Esophagus (tissue), 2 donors: Measurements from ENCODE around the gene ZNF853. TPM values are rescaled to one million over a fixed set of nuclear protein-coding genes. Genes with fewer than 3 reads are reported as not detected.
"Not testable (repeated sequence)": the region's sequence is repeated elsewhere in the genome, so short reads cannot be mapped to it uniquely, and the experiment has no call there.

Experiments used
- H3K27ac ChIP-seq, 2 donors: one replicate each; pipeline ENCODE4 v1.5.1; 2013; ENCODE audit warnings: low read depth in 2 of 2, mild to moderate bottlenecking in 2 of 2, inconsistent platforms in 1 of 2, low read length in 1 of 2, moderate library complexity in 1 of 2
- H3K27me3 ChIP-seq, 2 donors: one replicate each; pipeline ENCODE4 v1.6.1; 2013; ENCODE audit warnings: low read length in 2 of 2, control low read depth in 1 of 2, mild to moderate bottlenecking in 1 of 2; ENCODE audit not compliant: insufficient read depth in 2 of 2, control insufficient read depth in 1 of 2
- H3K36me3 ChIP-seq, 2 donors: one replicate each; pipeline ENCODE4 v1.6.1; 2013; ENCODE audit warnings: low read length in 1 of 2; ENCODE audit not compliant: control insufficient read depth in 2 of 2, insufficient read depth in 2 of 2
- H3K4me1 ChIP-seq, 2 donors: one replicate each; pipeline ENCODE4 v1.6.1; 2013; ENCODE audit warnings: low read length in 1 of 2; ENCODE audit not compliant: control insufficient read depth in 2 of 2, insufficient read depth in 2 of 2
- H3K4me3 ChIP-seq, 2 donors: one replicate each; pipeline ENCODE4 v1.5.1; 2013; ENCODE audit warnings: low read length in 2 of 2, mild to moderate bottlenecking in 2 of 2, low read depth in 1 of 2, moderate library complexity in 1 of 2
- H3K9me3 ChIP-seq, 2 donors: one replicate each; pipeline ENCODE4 v1.6.1; 2013; ENCODE audit warnings: mild to moderate bottlenecking in 2 of 2, low read depth in 1 of 2, low read length in 1 of 2, moderate library complexity in 1 of 2; ENCODE audit not compliant: control insufficient read depth in 2 of 2, insufficient read depth in 1 of 2
- WGBS, 2 donors: extraction: QIAGEN DNeasy Blood & Tissue Kit; methylation state at CpG; one replicate each; pipeline ENCODE4 v1.1.7; 2013; 5-methylcytosine and 5-hydroxymethylcytosine counted together
- polyA plus RNA-seq, 2 donors: library from polyadenylated mRNA; stranded (reverse); fragments of 200-250 nt; gene quantifications; one replicate each; pipeline ENCODE4 v1.2.3, GENCODE V29; 2013
- donor health status: healthy with polysubstance abuse.
- donor health status: Bipolar disorder and iron deficiency.

Gene ZNF853
- polyA plus RNA-seq, 2 donors: 0.35 to 1.2 TPM

- Histone ChIP-seq H3K4me3 (no peak overlapping the region), H3K27me3 (no peaks in the 10 kb centered on the region), H3K36me3 (peaks cover 6 to 11% of the 10 kb centered on the region in 2 donors), H3K27ac (peak overlapping the region; percentile 97 to 99), H3K4me1 (peaks cover 0 to 7% of the 10 kb centered on the region in 2 donors), H3K9me3 (no peaks in the 10 kb centered on the region)
- WGBS, 2 donors: 87 to 90% methylated on average over 17 to 18 of the region's 18 CpGs
Measured at GRCh38 chr7:6578114-6579084, 37.0 kb upstream of the ZNF853 start.

GRCh38 chr7:6579446-6579845 is 36.0 kb upstream of the ZNF853 start:
- Histone ChIP-seq H3K4me3 (no peak overlapping the region), H3K36me3 (peaks cover 6 to 12% of the 10 kb centered on the region in 2 donors), H3K9me3 (no peaks in the 10 kb centered on the region), H3K4me1 (peaks cover 0 to 7% of the 10 kb centered on the region in 2 donors), H3K27me3 (no peaks in the 10 kb centered on the region), H3K27ac (no peak overlapping the region)
- WGBS, 2 donors: 74 to 76% methylated on average over 4 of the region's 4 CpGs

GRCh38 chr7:6585746-6586432 is 29.5 kb upstream of the ZNF853 start:
- WGBS, 2 donors: 93 to 95% methylated on average over 8 of the region's 8 CpGs
- H3K4me3 ChIP-seq, H3K27ac ChIP-seq, H3K4me1 ChIP-seq, H3K9me3 ChIP-seq, H3K27me3 ChIP-seq: not testable (repeated sequence)
- peaks cover 1 to 13% of the 10 kb centered on the region in 2 donors for H3K36me3 ChIP-seq

DNA sequence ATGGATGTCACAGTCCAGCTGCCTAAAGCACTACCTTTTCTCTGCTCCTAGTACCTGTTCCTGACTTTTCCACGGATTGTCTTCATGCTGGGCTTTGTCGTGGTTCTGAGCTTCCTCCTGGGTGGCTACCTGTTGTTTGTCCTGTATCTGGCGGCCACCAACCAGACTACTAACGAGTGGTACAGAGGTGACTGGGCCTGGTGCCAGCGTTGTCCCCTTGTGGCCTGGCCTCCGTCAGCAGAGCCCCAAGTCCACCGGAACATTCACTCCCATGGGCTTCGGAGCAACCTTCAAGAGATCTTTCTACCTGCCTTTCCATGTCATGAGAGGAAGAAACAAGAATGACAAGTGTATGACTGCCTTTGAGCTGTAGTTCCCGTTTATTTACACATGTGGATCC is 26.8 kb upstream of the ZNF853 start:
- Histone ChIP-seq H3K4me1 (peaks cover 0 to 4% of the 10 kb centered on the region in 2 donors), H3K27ac (no peak overlapping the region), H3K27me3 (no peaks in the 10 kb centered on the region), H3K4me3 (no peak overlapping the region), H3K9me3 (no peaks in the 10 kb centered on the region), H3K36me3 (peaks cover 0 to 6% of the 10 kb centered on the region in 2 donors)
- 82 to 86% methylated on average over 9 of the region's 9 CpGs for WGBS, 2 donors

GRCh38 chr7:6589151-6589828 is 26.1 kb upstream of the ZNF853 start:
- WGBS, 2 donors: 42 to 50% methylated on average over 21 to 22 of the region's 22 CpGs
- Histone ChIP-seq H3K36me3 (peaks cover 0 to 12% of the 10 kb centered on the region in 2 donors), H3K27me3 (no peaks in the 10 kb centered on the region), H3K4me3 (peak overlapping the region; percentile 16 to 36), H3K4me1 (peaks cover 0 to 4% of the 10 kb centered on the region in 2 donors), H3K9me3 (no peaks in the 10 kb centered on the region), H3K27ac (peak overlapping the region; percentile 62 to 94)

DNA sequence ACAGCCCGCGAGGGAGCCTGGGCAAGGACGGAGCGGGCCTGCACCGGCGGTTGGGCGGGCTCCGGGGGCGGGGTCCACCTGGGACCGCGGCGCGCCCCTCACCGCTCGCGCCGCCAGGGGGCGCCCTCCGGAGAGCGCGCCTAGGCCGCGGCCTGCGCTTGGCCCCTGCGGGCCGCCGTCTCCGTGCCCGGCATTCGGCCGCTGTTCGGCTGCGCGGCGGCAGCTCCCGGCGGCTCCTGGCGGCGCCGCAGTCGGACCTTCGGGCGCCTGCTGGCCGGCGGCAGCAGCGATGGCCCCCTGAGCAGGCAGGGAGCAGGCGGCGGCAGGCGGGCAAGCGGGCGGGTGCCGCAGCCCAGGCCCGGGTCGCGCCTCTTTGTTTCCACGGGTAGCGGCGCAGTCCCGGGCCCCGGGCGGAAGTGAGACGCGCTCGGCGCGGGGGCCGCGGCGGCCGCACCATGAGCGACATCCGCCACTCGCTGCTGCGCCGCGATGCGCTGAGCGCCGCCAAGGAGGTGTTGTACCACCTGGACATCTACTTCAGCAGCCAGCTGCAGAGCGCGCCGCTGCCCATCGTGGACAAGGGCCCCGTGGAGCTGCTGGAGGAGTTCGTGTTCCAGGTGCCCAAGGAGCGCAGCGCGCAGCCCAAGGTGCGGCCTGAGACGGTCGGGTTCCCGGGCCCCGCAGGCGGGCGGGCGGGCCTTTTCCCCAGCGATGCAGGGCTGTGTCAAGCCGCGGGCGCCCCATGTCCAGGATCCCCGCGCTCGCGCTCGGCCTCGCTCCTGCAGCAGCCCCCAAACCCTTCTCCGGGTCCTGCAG is 25.4 kb upstream of the ZNF853 start, which contains the start of gene INTS15:
Gene INTS15 (plus strand): TSS at position 193 of the 816 bp plus-strand sequence. CDS start 263 bp downstream, at position 456.
- peaks cover 0 to 12% of the 10 kb centered on the region in 2 donors for H3K36me3 ChIP-seq
- 1% methylated on average over 80 to 107 of the region's 107 CpGs for WGBS, 2 donors
- peak within 1 kb of the TSS; percentile 89 to 94 for H3K27ac ChIP-seq
- peaks cover 0 to 4% of the 10 kb centered on the region in 2 donors for H3K4me1 ChIP-seq
- peak within 1 kb of the TSS; percentile 82 to 89 for H3K4me3 ChIP-seq
- no peaks in the 10 kb centered on the region for H3K9me3 ChIP-seq
- no peaks in the 10 kb centered on the region for H3K27me3 ChIP-seq

GRCh38 chr7:6590645-6591110 is 24.7 kb upstream of the ZNF853 start:
- no peaks in the 10 kb centered on the region for H3K9me3 ChIP-seq
- 6 to 8% methylated on average over 10 of the region's 10 CpGs for WGBS, 2 donors
- H3K27me3 ChIP-seq: no peaks in the 10 kb centered on the region
- H3K27ac ChIP-seq: peak overlapping the region; percentile 89 to 94
- H3K4me3 ChIP-seq: peak overlapping the region; percentile 82 to 89
- H3K4me1 ChIP-seq: peaks cover 0 to 4% of the 10 kb centered on the region in 2 donors
- peaks cover 0 to 19% of the 10 kb centered on the region in 2 donors for H3K36me3 ChIP-seq

GRCh38 chr7:6600093-6600492 is 15.3 kb upstream of the ZNF853 start:
- Histone ChIP-seq H3K27ac (no peak overlapping the region), H3K27me3 (no peaks in the 10 kb centered on the region), H3K4me3 (no peak overlapping the region), H3K4me1 (no peaks in the 10 kb centered on the region), H3K36me3 (peaks cover 10 to 49% of the 10 kb centered on the region in 2 donors), H3K9me3 (no peaks in the 10 kb centered on the region)
- 93% methylated on average over 15 of the region's 15 CpGs for WGBS, 2 donors
